Suppressor macrophage treated with lipopolysaccharide for 1 hour (primary cell): ENCODE data around the gene DUSP10.

ENCODE experiments used
- DNase-seq, 3 donors: peaks; one replicate each; pipeline ENCODE4 v3.0.0-alpha.2; 2020 to 2022

The DUSP10 gene

GRCh38 chr1:221741703-221742554 is at the start of gene DUSP10:
DUSP10 (minus strand) TSS chr1:221742089; CDS start chr1:221739744, 2,345 bp downstream.
- peak; percentile 99 to 100 (median 100) for DNase-seq

GRCh38 chr1:221788466-221788865 is 46.6 kb upstream of the DUSP10 start:
- no peak for DNase-seq

GRCh38 chr1:221786647-221787046 is 44.8 kb upstream of the DUSP10 start:
- no peak for DNase-seq

GRCh38 chr1:221783936-221784335 is 42.0 kb upstream of the DUSP10 start:
- no peak for DNase-seq

- no peak for DNase-seq
Measured at GRCh38 chr1:221783437-221783836, 41.5 kb upstream of the DUSP10 start.

GRCh38 chr1:221782970-221783369 is 41.1 kb upstream of the DUSP10 start:
- no peak for DNase-seq

- DNase-seq, result no peak
Measured at GRCh38 chr1:221782477-221782876, 40.6 kb upstream of the DUSP10 start.

- peak; percentile 84 to 91 (median 89) for DNase-seq
Measured at GRCh38 chr1:221781102-221781755, 39.3 kb upstream of the DUSP10 start.

GRCh38 chr1:221780175-221780574 is 38.3 kb upstream of the DUSP10 start:
- no peak for DNase-seq

GRCh38 chr1:221779771-221780170 is 37.9 kb upstream of the DUSP10 start:
- DNase-seq, result no peak

- peak; percentile 52 to 67 (median 60) for DNase-seq
Measured at GRCh38 chr1:221778535-221779142, 36.8 kb upstream of the DUSP10 start.

GRCh38 chr1:221778125-221778524 is 36.2 kb upstream of the DUSP10 start:
- DNase-seq, result no peak

- DNase-seq, result peak; percentile 62 to 79 (median 73)
Measured at GRCh38 chr1:221777431-221778072, 35.7 kb upstream of the DUSP10 start.

GRCh38 chr1:221776495-221777301 is 34.8 kb upstream of the DUSP10 start:
- DNase-seq, result peak; percentile 58 to 91 (median 70)

- DNase-seq, result peak; percentile 72 to 87 (median 80)
Measured at GRCh38 chr1:221775206-221775605, 33.3 kb upstream of the DUSP10 start.

GRCh38 chr1:221774054-221774842 is 32.4 kb upstream of the DUSP10 start:
- no peak for DNase-seq

- no peak for DNase-seq
Measured at GRCh38 chr1:221773383-221773782, 31.5 kb upstream of the DUSP10 start.

GRCh38 chr1:221772117-221772516 is 30.2 kb upstream of the DUSP10 start:
- DNase-seq, result no peak

- DNase-seq, result peak; percentile 30 to 68 (median 59)
Measured at GRCh38 chr1:221768444-221769066, 26.7 kb upstream of the DUSP10 start.

GRCh38 chr1:221766210-221766609 is 24.3 kb upstream of the DUSP10 start:
- no peak for DNase-seq

- no peak for DNase-seq
Measured at GRCh38 chr1:221765527-221765926, 23.6 kb upstream of the DUSP10 start.
